ENCODE results near the gene IZUMO1.

DNA sequence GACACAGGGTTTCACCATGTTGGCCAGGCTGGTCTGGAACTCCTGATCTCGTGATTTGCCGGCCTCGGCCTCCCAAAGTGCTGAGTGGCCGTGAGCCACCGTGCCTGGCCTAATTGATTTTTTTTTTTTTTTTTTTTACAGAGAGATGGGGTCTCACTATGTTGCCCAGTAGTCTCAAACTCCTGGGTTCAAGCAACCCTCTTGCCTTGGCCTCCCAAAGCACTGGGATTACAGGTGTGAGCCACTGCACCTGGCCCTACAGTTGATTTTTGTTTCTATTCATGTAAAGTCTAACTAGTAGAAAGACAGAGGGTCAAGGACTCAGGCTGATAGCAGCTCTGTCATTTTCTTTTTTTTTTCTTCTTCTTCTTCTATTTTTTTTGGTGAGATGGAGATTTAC, 30.4 kb upstream of the IZUMO1 start:
- TF ChIP-seq POLR2A (IDR thresholded peaks at IDR 0.05; ENCODE audit: low read depth, low read length) (no peak), FOS (IDR thresholded peaks at IDR 0.05; ENCODE audit: borderline replicate concordance, insufficient read depth, low read length) (no peak), POLR2AphosphoS5 (IDR thresholded peaks at IDR 0.05; ENCODE audit: insufficient read depth, low read depth, low read length) (no peak)
- TF ChIP-seq, protein P1, sequence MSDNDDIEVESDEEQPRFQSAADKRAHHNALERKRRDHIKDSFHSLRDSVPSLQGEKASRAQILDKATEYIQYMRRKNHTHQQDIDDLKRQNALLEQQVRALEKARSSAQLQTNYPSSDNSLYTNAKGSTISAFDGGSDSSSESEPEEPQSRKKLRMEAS (IDR thresholded peaks at IDR 0.05; ENCODE audit: insufficient read depth, insufficient read length), result no peak

Data from endothelial cell of umbilical vein (primary cell).